ENCODE results near the gene TXNRD2.

TXNRD2 gene

GRCh38 chr22:19916941-19917340 lies 24.7 kb downstream of the TXNRD2 start:
- no peak overlapping the region for H3K27ac ChIP-seq (ENCODE audit: low read length)
- no peaks in the 10 kb centered on the region for H3K9me3 ChIP-seq (ENCODE audit: insufficient read depth, low read length, severe bottlenecking)
- H3K27me3 ChIP-seq (ENCODE audit: insufficient read depth, low read length, poor library complexity), result no peaks in the 10 kb centered on the region
- ATAC-seq (ENCODE audit: insufficient read depth, low read depth) (no peak), DNase-seq (no peak)
- H4K20me1 ChIP-seq (ENCODE audit: insufficient read depth, low read length), result no peaks in the 10 kb centered on the region; the same call in 1 of the 2 replicates
- H3K79me2 ChIP-seq (ENCODE audit: insufficient read depth, low read length), result no peaks in the 10 kb centered on the region
- TF ChIP-seq EZH2 (IDR thresholded peaks at IDR 0.05; ENCODE audit: borderline replicate concordance, low read depth, low read length, severe bottlenecking) (no peak), CTCF (IDR thresholded peaks at IDR 0.05; ENCODE audit: borderline replicate concordance, extremely low read depth, low read length, poor library complexity, severe bottlenecking) (no peak)
- no peaks in the 10 kb centered on the region for H3K4me1 ChIP-seq (ENCODE audit: insufficient read depth, low read length)
- H3K4me2 ChIP-seq (ENCODE audit: insufficient read depth, low read length), result no peak overlapping the region
- H3K9ac ChIP-seq (ENCODE audit: low read depth, low read length), result no peak overlapping the region
- H3K4me3 ChIP-seq (ENCODE audit: low read depth in 1 of 2, low read length in 2 of 2), result no peak overlapping the region
- peaks cover 49% of the 10 kb centered on the region for H3K36me3 ChIP-seq (ENCODE audit: insufficient read depth, low read length)
- H2AFZ ChIP-seq (ENCODE audit: low read depth, low read length), result no peak overlapping the region

- H3K4me1 ChIP-seq (ENCODE audit: insufficient read depth, low read length), result no peaks in the 10 kb centered on the region
- H3K27me3 ChIP-seq (ENCODE audit: insufficient read depth, low read length, poor library complexity), result no peaks in the 10 kb centered on the region
- H3K27ac ChIP-seq (ENCODE audit: low read length), result no peak overlapping the region
- H2AFZ ChIP-seq (ENCODE audit: low read depth, low read length), result no peak overlapping the region
- no peaks in the 10 kb centered on the region for H3K79me2 ChIP-seq (ENCODE audit: insufficient read depth, low read length)
- peaks cover 49% of the 10 kb centered on the region for H3K36me3 ChIP-seq (ENCODE audit: insufficient read depth, low read length)
- no peak overlapping the region for H3K4me3 ChIP-seq (ENCODE audit: low read depth in 1 of 2, low read length in 2 of 2)
- no peak overlapping the region for H3K4me2 ChIP-seq (ENCODE audit: insufficient read depth, low read length)
- TF ChIP-seq EZH2 (IDR thresholded peaks at IDR 0.05; ENCODE audit: borderline replicate concordance, low read depth, low read length, severe bottlenecking), result no peak
- TF ChIP-seq CTCF (IDR thresholded peaks at IDR 0.05; ENCODE audit: borderline replicate concordance, extremely low read depth, low read length, poor library complexity, severe bottlenecking), result no peak
- H3K9ac ChIP-seq (ENCODE audit: low read depth, low read length), result no peak overlapping the region
- H3K9me3 ChIP-seq (ENCODE audit: insufficient read depth, low read length, severe bottlenecking), result no peaks in the 10 kb centered on the region
- ATAC-seq (ENCODE audit: insufficient read depth, low read depth) (no peak), DNase-seq (no peak)
- no peaks in the 10 kb centered on the region; the same call in 1 of the 2 replicates for H4K20me1 ChIP-seq (ENCODE audit: insufficient read depth, low read length)
Observed at GRCh38 chr22:19916006-19916405, 25.6 kb downstream of the TXNRD2 start.

GRCh38 chr22:19915287-19915954 lies 26.2 kb downstream of the TXNRD2 start:
- no peak overlapping the region for H3K9ac ChIP-seq (ENCODE audit: low read depth, low read length)
- ATAC-seq (ENCODE audit: insufficient read depth, low read depth), result no peak

More at GRCh38 chr22:19915287-19915954, 26.2 kb downstream of the TXNRD2 start:
- H3K4me1 ChIP-seq (ENCODE audit: insufficient read depth, low read length), result no peaks in the 10 kb centered on the region
- H3K9me3 ChIP-seq (ENCODE audit: insufficient read depth, low read length, severe bottlenecking), result no peaks in the 10 kb centered on the region
- H3K79me2 ChIP-seq (ENCODE audit: insufficient read depth, low read length), result no peaks in the 10 kb centered on the region
- no peak for DNase-seq
- no peak overlapping the region for H3K4me3 ChIP-seq (ENCODE audit: low read depth in 1 of 2, low read length in 2 of 2)
- no peak overlapping the region for H3K4me2 ChIP-seq (ENCODE audit: insufficient read depth, low read length)
- no peaks in the 10 kb centered on the region for H3K27me3 ChIP-seq (ENCODE audit: insufficient read depth, low read length, poor library complexity)
- TF ChIP-seq EZH2 (IDR thresholded peaks at IDR 0.05; ENCODE audit: borderline replicate concordance, low read depth, low read length, severe bottlenecking), result no peak
- TF ChIP-seq CTCF (IDR thresholded peaks at IDR 0.05; ENCODE audit: borderline replicate concordance, extremely low read depth, low read length, poor library complexity, severe bottlenecking), result no peak
- H3K27ac ChIP-seq (ENCODE audit: low read length), result no peak overlapping the region
- H4K20me1 ChIP-seq (ENCODE audit: insufficient read depth, low read length), result no peaks in the 10 kb centered on the region; the same call in 1 of the 2 replicates
- no peak overlapping the region for H2AFZ ChIP-seq (ENCODE audit: low read depth, low read length)
- peaks cover 49% of the 10 kb centered on the region for H3K36me3 ChIP-seq (ENCODE audit: insufficient read depth, low read length)
